ENCODE data around the gene SIRPG.

SIRPG gene

DNA sequence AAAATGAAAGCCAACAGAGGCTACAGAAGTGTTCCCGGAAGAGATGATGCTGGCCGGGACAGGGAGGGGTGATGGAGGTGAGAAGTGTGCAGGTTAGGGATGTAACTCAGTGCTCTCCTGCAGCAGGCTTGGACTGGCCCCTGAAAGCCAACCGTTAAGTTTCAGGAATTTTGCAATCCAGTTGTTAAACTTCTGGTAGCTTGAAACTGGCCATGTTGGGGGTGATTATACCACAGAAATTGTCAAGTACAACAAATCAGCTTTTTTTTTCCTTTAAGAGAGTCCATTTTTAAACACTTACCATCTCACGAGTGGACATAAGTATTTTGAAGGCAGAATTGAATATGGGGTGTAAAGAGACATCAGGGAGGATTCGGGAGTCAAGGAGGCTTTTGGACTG, 29.0 kb downstream of the SIRPG start:
- Histone ChIP-seq H3K9me3 (replicated peaks in 1 of 2; ENCODE audit: control insufficient read depth in 2 of 2, insufficient read depth in 1 of 2, low read depth in 1 of 2, low read length in 2 of 2) (no peaks in the 10 kb centered on the region), H3K27me3 (ENCODE audit: control insufficient read depth in 3 of 3, insufficient read depth in 3 of 3, low read depth in 1 of 3, low read length in 3 of 3) (peaks cover 0 to 9% (median 0%) of the 10 kb centered on the region in 3 experiments), H3K14ac (ENCODE audit: low read length) (no peak overlapping the region), H2BK120ac (ENCODE audit: low read depth, low read length) (no peak overlapping the region), H4K91ac (ENCODE audit: low read depth, low read length, poor library complexity) (no peak overlapping the region), H3K4me1 (ENCODE audit: control insufficient read depth in 2 of 2, insufficient read depth in 1 of 2, low read depth in 1 of 2, low read length in 2 of 2) (no peaks in the 10 kb centered on the region), H4K8ac (ENCODE audit: low read depth, low read length) (no peak overlapping the region), H3K4me2 (ENCODE audit: insufficient read depth, low read length, poor library complexity, severe bottlenecking) (no peak overlapping the region), H2AK5ac (ENCODE audit: low read depth, low read length) (no peak overlapping the region), H3K27ac (replicated peaks; ENCODE audit: low read length) (no peak overlapping the region), H3K18ac (ENCODE audit: low read length) (no peak overlapping the region), H2BK15ac (ENCODE audit: low read length) (no peak overlapping the region), H3K4me3 (ENCODE audit: low read length in 2 of 2) (no peak overlapping the region), H2AFZ (ENCODE audit: low read length) (no peak overlapping the region), H3K79me1 (ENCODE audit: low read depth, low read length) (no peaks in the 10 kb centered on the region), H2BK12ac (ENCODE audit: low read length) (no peak overlapping the region), H2BK5ac (ENCODE audit: low read length) (no peak overlapping the region), H3K9ac (ENCODE audit: low read depth, low read length, poor library complexity) (no peak overlapping the region), H3K4ac (ENCODE audit: low read length) (no peak overlapping the region), H3K36me3 (replicated peaks in 1 of 2; ENCODE audit: control insufficient read depth in 2 of 2, insufficient read depth in 2 of 2, low read length in 2 of 2) (no peaks in the 10 kb centered on the region), H3K23ac (ENCODE audit: low read depth, low read length, poor library complexity) (no peak overlapping the region)
- no peak for DNase-seq (ENCODE audit: low spot score)
- no CpG with 5 or more reads among the region's 5 CpGs for WGBS, 2 donors (ENCODE audit: extremely low coverage in 2 of 2, insufficient read length in 2 of 2, insufficient replicate concordance in 1 of 2)

DNA sequence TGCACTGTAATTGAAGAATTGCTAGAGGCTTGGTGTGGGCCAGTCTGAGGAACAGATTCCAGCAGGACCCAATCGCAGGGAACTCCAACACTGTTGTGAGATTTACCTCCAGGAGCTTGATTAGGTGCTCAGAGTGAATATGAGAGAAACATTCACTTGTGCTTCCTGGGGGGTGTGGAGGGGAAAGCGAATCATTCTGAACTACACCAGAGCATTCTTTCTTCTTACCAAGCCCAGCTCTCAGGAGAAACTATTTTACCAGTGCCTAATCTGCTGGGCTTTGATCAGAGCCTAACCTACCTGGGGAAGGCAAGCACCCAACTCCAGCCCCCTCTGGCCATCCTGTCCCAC, 30.4 kb downstream of the SIRPG start:
- no peak overlapping the region for H4K91ac ChIP-seq (ENCODE audit: low read depth, low read length, poor library complexity)
- no peaks in the 10 kb centered on the region for H3K9me3 ChIP-seq (replicated peaks in 1 of 2; ENCODE audit: control insufficient read depth in 2 of 2, insufficient read depth in 1 of 2, low read depth in 1 of 2, low read length in 2 of 2)
- H2AFZ ChIP-seq (ENCODE audit: low read length): no peak overlapping the region
- H2BK12ac ChIP-seq (ENCODE audit: low read length): no peak overlapping the region
- H2BK15ac ChIP-seq (ENCODE audit: low read length): no peak overlapping the region
- H2BK120ac ChIP-seq (ENCODE audit: low read depth, low read length): no peak overlapping the region
- no peak overlapping the region for H3K27ac ChIP-seq (replicated peaks; ENCODE audit: low read length)
- H3K27me3 ChIP-seq (ENCODE audit: control insufficient read depth in 3 of 3, insufficient read depth in 3 of 3, low read depth in 1 of 3, low read length in 3 of 3): peaks cover 0 to 8% (median 0%) of the 10 kb centered on the region in 3 experiments
- no peaks in the 10 kb centered on the region for H3K36me3 ChIP-seq (replicated peaks in 1 of 2; ENCODE audit: control insufficient read depth in 2 of 2, insufficient read depth in 2 of 2, low read length in 2 of 2)
- WGBS, 2 donors (ENCODE audit: extremely low coverage in 2 of 2, insufficient read length in 2 of 2, insufficient replicate concordance in 1 of 2): no CpG with 5 or more reads among the region's 2 CpGs
- no peak overlapping the region for H3K23ac ChIP-seq (ENCODE audit: low read depth, low read length, poor library complexity)
- H3K79me1 ChIP-seq (ENCODE audit: low read depth, low read length): no peaks in the 10 kb centered on the region
- H3K18ac ChIP-seq (ENCODE audit: low read length): no peak overlapping the region
- H3K4me1 ChIP-seq (ENCODE audit: control insufficient read depth in 2 of 2, insufficient read depth in 1 of 2, low read depth in 1 of 2, low read length in 2 of 2): no peaks in the 10 kb centered on the region
- H2BK5ac ChIP-seq (ENCODE audit: low read length): no peak overlapping the region
- H3K4me2 ChIP-seq (ENCODE audit: insufficient read depth, low read length, poor library complexity, severe bottlenecking): no peak overlapping the region
- no peak overlapping the region for H4K8ac ChIP-seq (ENCODE audit: low read depth, low read length)
- H3K14ac ChIP-seq (ENCODE audit: low read length): no peak overlapping the region
- DNase-seq (ENCODE audit: low spot score): no peak
- no peak overlapping the region for H3K9ac ChIP-seq (ENCODE audit: low read depth, low read length, poor library complexity)
- H3K4ac ChIP-seq (ENCODE audit: low read length): no peak overlapping the region
- H2AK5ac ChIP-seq (ENCODE audit: low read depth, low read length): no peak overlapping the region
- no peak overlapping the region for H3K4me3 ChIP-seq (ENCODE audit: low read length in 2 of 2)

DNA sequence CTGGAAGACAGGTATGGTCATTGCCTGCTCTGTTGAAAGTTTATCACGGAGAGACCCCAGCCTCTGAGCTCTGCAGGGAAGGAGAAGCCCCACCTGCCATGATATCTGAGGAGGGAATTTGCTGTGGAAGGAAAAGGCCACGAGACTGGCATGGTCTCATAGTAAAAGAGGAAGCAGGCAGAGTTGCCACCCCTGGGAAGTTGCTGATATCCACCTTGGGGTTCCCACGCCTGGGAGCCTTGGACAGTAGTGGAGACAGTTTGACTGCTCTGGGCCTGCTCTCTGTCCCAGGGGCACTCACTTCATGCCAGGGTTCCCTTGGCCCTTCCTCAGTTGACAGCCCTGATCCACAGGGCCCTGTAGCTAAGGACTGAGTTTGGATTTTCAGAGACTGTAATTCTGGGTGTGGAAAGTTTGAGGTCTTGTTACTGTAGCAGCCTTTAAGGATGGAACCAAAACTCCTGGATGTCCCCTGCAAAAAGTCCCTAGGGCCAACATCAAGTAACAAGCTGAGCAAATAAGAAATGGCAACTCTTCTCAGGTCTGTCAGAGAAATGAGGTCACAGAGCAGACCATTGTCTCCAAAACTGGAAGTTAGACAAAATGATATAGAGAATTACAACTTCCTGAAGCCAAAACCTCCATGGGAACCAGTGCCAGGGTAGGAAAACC, 30.9 kb downstream of the SIRPG start:
- Histone ChIP-seq H2BK12ac (ENCODE audit: low read length) (no peak overlapping the region), H4K91ac (ENCODE audit: low read depth, low read length, poor library complexity) (no peak overlapping the region), H2BK120ac (ENCODE audit: low read depth, low read length) (no peak overlapping the region), H2AK5ac (ENCODE audit: low read depth, low read length) (no peak overlapping the region), H3K23ac (ENCODE audit: low read depth, low read length, poor library complexity) (no peak overlapping the region), H2BK15ac (ENCODE audit: low read length) (no peak overlapping the region), H3K18ac (ENCODE audit: low read length) (no peak overlapping the region), H3K4me2 (ENCODE audit: insufficient read depth, low read length, poor library complexity, severe bottlenecking) (no peak overlapping the region), H3K4ac (ENCODE audit: low read length) (no peak overlapping the region), H3K79me1 (ENCODE audit: low read depth, low read length) (no peaks in the 10 kb centered on the region), H2BK5ac (ENCODE audit: low read length) (no peak overlapping the region), H3K36me3 (replicated peaks in 1 of 2; ENCODE audit: control insufficient read depth in 2 of 2, insufficient read depth in 2 of 2, low read length in 2 of 2) (no peaks in the 10 kb centered on the region), H3K4me1 (ENCODE audit: control insufficient read depth in 2 of 2, insufficient read depth in 1 of 2, low read depth in 1 of 2, low read length in 2 of 2) (no peaks in the 10 kb centered on the region), H3K9me3 (replicated peaks in 1 of 2; ENCODE audit: control insufficient read depth in 2 of 2, insufficient read depth in 1 of 2, low read depth in 1 of 2, low read length in 2 of 2) (no peaks in the 10 kb centered on the region), H3K27me3 (ENCODE audit: control insufficient read depth in 3 of 3, insufficient read depth in 3 of 3, low read depth in 1 of 3, low read length in 3 of 3) (peaks cover 0 to 6% (median 0%) of the 10 kb centered on the region in 3 experiments), H4K8ac (ENCODE audit: low read depth, low read length) (no peak overlapping the region), H3K27ac (replicated peaks; ENCODE audit: low read length) (no peak overlapping the region), H3K9ac (ENCODE audit: low read depth, low read length, poor library complexity) (no peak overlapping the region), H3K14ac (ENCODE audit: low read length) (peak overlapping the region; percentile 15), H2AFZ (ENCODE audit: low read length) (no peak overlapping the region), H3K4me3 (ENCODE audit: low read length in 2 of 2) (no peak overlapping the region)
- no peak for DNase-seq (ENCODE audit: low spot score)
- WGBS, 2 donors (ENCODE audit: extremely low coverage in 2 of 2, insufficient read length in 2 of 2, insufficient replicate concordance in 1 of 2): no CpG with 5 or more reads among the region's 3 CpGs

DNA sequence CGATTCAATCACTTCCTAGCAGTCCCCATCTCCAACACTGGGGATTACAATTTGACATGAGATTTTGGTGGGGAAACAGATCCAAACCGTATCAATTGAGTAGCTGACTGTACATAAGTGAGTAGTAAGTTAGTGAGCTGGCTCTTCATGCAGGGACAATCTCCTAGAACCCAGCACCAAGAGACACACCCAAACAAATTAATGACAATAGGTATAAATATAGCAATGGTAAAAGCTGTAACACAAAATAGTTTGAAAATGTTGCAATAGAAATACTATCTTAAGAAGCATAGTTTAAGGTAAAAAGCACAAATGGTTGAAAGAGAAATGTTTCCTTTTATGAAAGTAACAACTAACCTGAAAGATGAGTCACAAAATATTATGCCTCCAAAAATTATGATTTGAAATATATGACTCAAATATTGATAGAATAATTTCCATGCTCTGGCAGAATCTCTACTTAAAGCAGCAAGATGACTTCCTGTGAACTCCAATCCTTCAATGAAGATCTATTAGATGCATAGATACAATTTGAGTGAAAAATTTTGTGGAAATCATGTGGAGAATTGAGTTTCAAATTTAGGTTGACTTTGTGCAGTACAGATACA, 32.4 kb downstream of the SIRPG start:
- H2BK12ac ChIP-seq (ENCODE audit: low read length): no peak overlapping the region
- no peak overlapping the region for H2BK120ac ChIP-seq (ENCODE audit: low read depth, low read length)
- no peak overlapping the region for H3K4me3 ChIP-seq (ENCODE audit: low read length in 2 of 2)
- no CpG with 5 or more reads among the region's 2 CpGs for WGBS, 2 donors (ENCODE audit: extremely low coverage in 2 of 2, insufficient read length in 2 of 2, insufficient replicate concordance in 1 of 2)
- no peak overlapping the region for H3K4me2 ChIP-seq (ENCODE audit: insufficient read depth, low read length, poor library complexity, severe bottlenecking)
- H3K79me1 ChIP-seq (ENCODE audit: low read depth, low read length): no peaks in the 10 kb centered on the region
- no peak for DNase-seq (ENCODE audit: low spot score)
- H4K91ac ChIP-seq (ENCODE audit: low read depth, low read length, poor library complexity): no peak overlapping the region
- H2AK5ac ChIP-seq (ENCODE audit: low read depth, low read length): no peak overlapping the region
- H3K18ac ChIP-seq (ENCODE audit: low read length): no peak overlapping the region
- no peak overlapping the region for H3K23ac ChIP-seq (ENCODE audit: low read depth, low read length, poor library complexity)
- no peak overlapping the region for H2BK15ac ChIP-seq (ENCODE audit: low read length)
- H2BK5ac ChIP-seq (ENCODE audit: low read length): no peak overlapping the region
- H2AFZ ChIP-seq (ENCODE audit: low read length): no peak overlapping the region
- no peak overlapping the region for H3K9ac ChIP-seq (ENCODE audit: low read depth, low read length, poor library complexity)
- H3K27ac ChIP-seq (replicated peaks; ENCODE audit: low read length): no peak overlapping the region
- no peaks in the 10 kb centered on the region for H3K4me1 ChIP-seq (ENCODE audit: control insufficient read depth in 2 of 2, insufficient read depth in 1 of 2, low read depth in 1 of 2, low read length in 2 of 2)
- H4K8ac ChIP-seq (ENCODE audit: low read depth, low read length): no peak overlapping the region
- no peaks in the 10 kb centered on the region for H3K36me3 ChIP-seq (replicated peaks in 1 of 2; ENCODE audit: control insufficient read depth in 2 of 2, insufficient read depth in 2 of 2, low read length in 2 of 2)
- no peaks in the 10 kb centered on the region for H3K9me3 ChIP-seq (replicated peaks in 1 of 2; ENCODE audit: control insufficient read depth in 2 of 2, insufficient read depth in 1 of 2, low read depth in 1 of 2, low read length in 2 of 2)
- H3K27me3 ChIP-seq (ENCODE audit: control insufficient read depth in 3 of 3, insufficient read depth in 3 of 3, low read depth in 1 of 3, low read length in 3 of 3): peaks cover 0 to 6% (median 0%) of the 10 kb centered on the region in 3 experiments
- H3K4ac ChIP-seq (ENCODE audit: low read length): no peak overlapping the region
- H3K14ac ChIP-seq (ENCODE audit: low read length): no peak overlapping the region
